Loucy (cell line): ENCODE data around the gene ARHGAP15.

ENCODE experiments used
- H2AFZ ChIP-seq: fragments of 200-600 bp; sonication (generic); 2 replicates; pipeline ENCODE4 v1.6.0; 2016; ENCODE audit warnings: antibody characterized with exemption, mild to moderate bottlenecking, low read length, moderate library complexity
- H3F3A ChIP-seq: fragments of 200-600 bp; 2 replicates; pipeline ENCODE4 v1.6.0; 2016; ENCODE audit warnings: antibody characterized with exemption, low read depth, mild to moderate bottlenecking
- H3K27me3 ChIP-seq: fragments of 200-600 bp; sonication (generic); 2 replicates; pipeline ENCODE4 v1.6.1; 2014; ENCODE audit warnings: low read length, mild to moderate bottlenecking; ENCODE audit not compliant: insufficient read depth, poor library complexity, severe bottlenecking
- H3K36me3 ChIP-seq: fragments of 200-600 bp; sonication (generic); 2 replicates; pipeline ENCODE4 v1.6.1; 2016; ENCODE audit warnings: low read length; ENCODE audit not compliant: insufficient read depth
- H3K4me1 ChIP-seq: fragments of 200-600 bp; sonication (generic); 2 replicates; pipeline ENCODE4 v1.5.1; 2014; ENCODE audit warnings: low read length, mild to moderate bottlenecking; ENCODE audit not compliant: insufficient read depth, poor library complexity, severe bottlenecking
- H3K4me2 ChIP-seq: fragments of 200-600 bp; sonication (generic); 2 replicates; pipeline ENCODE4 v1.6.0; 2014; ENCODE audit warnings: antibody characterized with exemption, low read length, low read depth, mild to moderate bottlenecking; ENCODE audit not compliant: poor library complexity, severe bottlenecking
- H3K4me3 ChIP-seq: fragments of 200-600 bp; sonication (generic); 2 replicates; pipeline ENCODE4 v1.5.1; 2014; ENCODE audit warnings: low read length, mild to moderate bottlenecking, mixed read lengths; ENCODE audit not compliant: poor library complexity, severe bottlenecking
- H3K79me2 ChIP-seq: fragments of 200-600 bp; sonication (generic); 2 replicates; pipeline ENCODE4 v1.6.1; 2014; ENCODE audit warnings: low read length; ENCODE audit not compliant: insufficient read depth
- H3K9ac ChIP-seq: fragments of 200-600 bp; sonication (generic); 2 replicates; pipeline ENCODE4 v1.6.0; 2014; ENCODE audit warnings: mild to moderate bottlenecking, low read depth, low read length, moderate library complexity; ENCODE audit not compliant: poor library complexity, severe bottlenecking
- H3K9me2 ChIP-seq: fragments of 200-600 bp; sonication (generic); replicated peaks from 2 replicates; pipeline ENCODE4 v1.6.1; 2016; ENCODE audit warnings: low read depth, low read length, mixed read lengths
- H3K9me3 ChIP-seq: fragments of 200-600 bp; sonication (generic); 2 replicates; pipeline ENCODE4 v1.6.1; 2014; ENCODE audit warnings: mild to moderate bottlenecking, antibody characterized with exemption, low read length, low read depth; ENCODE audit not compliant: insufficient read depth
- H4K20me1 ChIP-seq: fragments of 200-600 bp; sonication (generic); 2 replicates; pipeline ENCODE4 v1.6.0; 2014; ENCODE audit warnings: antibody characterized with exemption, low read length, mild to moderate bottlenecking; ENCODE audit not compliant: insufficient read depth, poor library complexity, severe bottlenecking
- EZH2phosphoT487 ChIP-seq: fragments of 200-600 bp; IDR thresholded peaks from 2 replicates; pipeline ENCODE4 v1.6.1; 2018; ENCODE audit warnings: antibody characterized with exemption, mild to moderate bottlenecking, moderate library complexity, borderline replicate concordance
- TF ChIP-seq, protein P1 (sequence below): fragments of 200-600 bp; sonication (generic); conservative IDR thresholded peaks from 2 replicates; pipeline ENCODE4 v1.5.1; 2014; ENCODE audit warnings: mild to moderate bottlenecking, antibody characterized with exemption, low read length

The ARHGAP15 gene

DNA sequence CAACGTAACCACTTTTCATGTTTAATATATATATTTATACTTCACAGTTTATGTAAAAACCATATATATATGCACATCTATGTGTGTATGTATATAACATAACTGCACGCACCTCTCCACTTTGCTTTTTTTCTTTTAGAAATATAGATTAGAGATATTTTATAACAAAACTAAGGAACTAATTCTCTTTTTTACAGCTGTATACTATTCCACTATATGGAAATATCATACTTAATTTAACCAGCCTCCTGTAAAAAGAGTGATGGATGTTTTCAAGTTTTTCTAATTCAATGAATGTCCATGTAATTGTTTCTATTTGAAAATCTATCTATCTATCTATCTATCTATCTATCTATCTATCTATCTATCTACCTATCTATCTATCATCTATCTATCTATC, 4.6 kb downstream of the ARHGAP15 start:
- peaks cover 82% of the 10 kb centered on the region for H3K4me1 ChIP-seq
- peaks cover 96% of the 10 kb centered on the region for H3K79me2 ChIP-seq

DNA sequence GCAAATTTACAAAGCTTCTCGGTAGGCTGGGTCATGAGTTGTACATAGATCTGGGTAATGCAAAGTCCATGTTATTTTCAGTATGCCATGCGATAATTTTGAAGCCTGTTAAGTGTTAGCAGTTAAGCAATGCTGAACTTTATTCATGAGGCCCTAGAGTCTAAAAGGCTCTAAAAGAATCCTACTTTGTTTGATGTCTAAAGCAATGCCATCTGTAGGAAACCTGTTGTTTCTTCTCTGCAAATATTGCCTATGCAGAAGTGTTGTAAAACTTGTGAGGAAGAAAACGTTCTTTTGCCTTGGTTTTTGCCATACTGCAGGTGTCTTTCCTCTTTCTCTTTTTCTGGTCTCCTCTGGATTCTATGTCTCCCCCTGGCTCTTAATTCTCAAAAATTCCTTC, 9.1 kb downstream of the ARHGAP15 start:
- no peaks in the 10 kb centered on the region for H3F3A ChIP-seq
- H2AFZ ChIP-seq = no peak overlapping the region
- H3K36me3 ChIP-seq = no peaks in the 10 kb centered on the region
- TF ChIP-seq EZH2phosphoT487 = no peak
- TF ChIP-seq, protein P1, sequence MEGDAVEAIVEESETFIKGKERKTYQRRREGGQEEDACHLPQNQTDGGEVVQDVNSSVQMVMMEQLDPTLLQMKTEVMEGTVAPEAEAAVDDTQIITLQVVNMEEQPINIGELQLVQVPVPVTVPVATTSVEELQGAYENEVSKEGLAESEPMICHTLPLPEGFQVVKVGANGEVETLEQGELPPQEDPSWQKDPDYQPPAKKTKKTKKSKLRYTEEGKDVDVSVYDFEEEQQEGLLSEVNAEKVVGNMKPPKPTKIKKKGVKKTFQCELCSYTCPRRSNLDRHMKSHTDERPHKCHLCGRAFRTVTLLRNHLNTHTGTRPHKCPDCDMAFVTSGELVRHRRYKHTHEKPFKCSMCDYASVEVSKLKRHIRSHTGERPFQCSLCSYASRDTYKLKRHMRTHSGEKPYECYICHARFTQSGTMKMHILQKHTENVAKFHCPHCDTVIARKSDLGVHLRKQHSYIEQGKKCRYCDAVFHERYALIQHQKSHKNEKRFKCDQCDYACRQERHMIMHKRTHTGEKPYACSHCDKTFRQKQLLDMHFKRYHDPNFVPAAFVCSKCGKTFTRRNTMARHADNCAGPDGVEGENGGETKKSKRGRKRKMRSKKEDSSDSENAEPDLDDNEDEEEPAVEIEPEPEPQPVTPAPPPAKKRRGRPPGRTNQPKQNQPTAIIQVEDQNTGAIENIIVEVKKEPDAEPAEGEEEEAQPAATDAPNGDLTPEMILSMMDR = no peak
- no peaks in the 10 kb centered on the region for H3K27me3 ChIP-seq
- peak overlapping the region; percentile 76 for H3K4me2 ChIP-seq
- no peaks in the 10 kb centered on the region for H3K9me3 ChIP-seq
- H4K20me1 ChIP-seq = peaks cover 100% of the 10 kb centered on the region
- H3K79me2 ChIP-seq = peaks cover 100% of the 10 kb centered on the region
- H3K9ac ChIP-seq = peak overlapping the region; percentile 7
- H3K4me1 ChIP-seq = peaks cover 85% of the 10 kb centered on the region
- H3K9me2 ChIP-seq = no peaks in the 10 kb centered on the region
- peak overlapping the region; percentile 78 for H3K4me3 ChIP-seq

More for the DNA sequence above, 4.6 kb downstream of the ARHGAP15 start:
- Histone ChIP-seq H4K20me1 (peaks cover 87% of the 10 kb centered on the region), H3F3A (peaks cover 2% of the 10 kb centered on the region; the same call in 1 of the 2 replicates), H3K36me3 (no peaks in the 10 kb centered on the region), H3K4me2 (peak overlapping the region; percentile 76), H3K9me2 (no peaks in the 10 kb centered on the region), H2AFZ (no peak overlapping the region), H3K27me3 (no peaks in the 10 kb centered on the region), H3K9ac (peak overlapping the region; percentile 35), H3K4me3 (peak overlapping the region; percentile 78), H3K9me3 (no peaks in the 10 kb centered on the region)
- TF ChIP-seq, protein P1 = no peak
- no peak for TF ChIP-seq EZH2phosphoT487

DNA sequence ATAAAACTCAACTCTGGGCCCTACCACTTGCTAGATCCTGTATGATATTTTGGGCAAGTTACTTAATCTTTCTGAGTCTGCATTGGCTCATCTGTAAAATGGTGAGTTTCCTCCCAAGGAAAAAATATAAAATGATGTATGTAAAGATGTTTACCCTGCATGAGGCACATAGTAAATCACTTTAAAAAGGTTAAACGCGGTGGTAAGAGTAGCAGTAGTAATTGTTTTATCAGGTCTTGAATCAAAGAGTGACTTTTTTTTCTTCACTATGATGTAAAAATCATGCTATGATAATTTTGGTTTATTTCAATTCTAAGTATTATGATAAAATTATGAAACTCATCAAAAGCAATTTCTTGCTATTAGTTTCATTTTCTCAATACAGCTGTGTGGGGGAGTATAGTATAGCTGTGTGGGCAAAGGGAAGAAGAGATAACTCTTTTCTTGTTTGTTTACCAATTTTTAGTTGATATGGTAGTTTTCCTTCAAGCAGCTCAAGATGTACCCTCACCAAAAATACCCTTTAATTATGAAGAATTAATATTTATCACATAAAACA, 10.7 kb downstream of the ARHGAP15 start:
- Histone ChIP-seq H3K27me3 (no peaks in the 10 kb centered on the region), H3K79me2 (peaks cover 100% of the 10 kb centered on the region), H3F3A (no peaks in the 10 kb centered on the region), H3K9me2 (no peaks in the 10 kb centered on the region), H3K4me2 (peak overlapping the region; percentile 76), H3K4me1 (peaks cover 79% of the 10 kb centered on the region), H2AFZ (no peak overlapping the region), H4K20me1 (peaks cover 99% of the 10 kb centered on the region), H3K4me3 (peak overlapping the region; percentile 78), H3K36me3 (no peaks in the 10 kb centered on the region), H3K9ac (peak overlapping the region; percentile 25), H3K9me3 (no peaks in the 10 kb centered on the region)
- TF ChIP-seq EZH2phosphoT487 = no peak
- TF ChIP-seq, protein P1 = no peak
